ENCODE measurements around the gene AP4S1.

DNA sequence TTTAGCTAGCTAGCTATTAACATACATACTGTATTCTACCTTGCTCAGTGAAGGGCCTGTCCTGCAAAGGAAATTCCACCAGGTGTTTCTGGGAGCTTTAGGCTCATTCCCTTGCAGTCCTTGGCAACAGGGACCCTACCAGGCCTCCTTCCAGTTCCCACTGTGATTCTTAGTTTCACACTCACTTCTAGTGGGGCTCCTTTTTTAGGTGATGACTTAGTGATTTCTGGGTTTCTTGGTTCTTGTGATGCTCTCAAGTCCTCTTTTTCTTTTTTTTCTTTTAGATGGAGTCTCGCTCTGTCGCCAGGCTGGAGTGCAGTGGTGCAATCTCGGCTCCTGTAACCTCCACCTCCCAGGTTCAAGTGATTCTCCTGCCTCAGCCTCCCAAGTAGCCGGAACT is 11.1 kb downstream of the AP4S1 start:
- TF ChIP-seq, protein P1, sequence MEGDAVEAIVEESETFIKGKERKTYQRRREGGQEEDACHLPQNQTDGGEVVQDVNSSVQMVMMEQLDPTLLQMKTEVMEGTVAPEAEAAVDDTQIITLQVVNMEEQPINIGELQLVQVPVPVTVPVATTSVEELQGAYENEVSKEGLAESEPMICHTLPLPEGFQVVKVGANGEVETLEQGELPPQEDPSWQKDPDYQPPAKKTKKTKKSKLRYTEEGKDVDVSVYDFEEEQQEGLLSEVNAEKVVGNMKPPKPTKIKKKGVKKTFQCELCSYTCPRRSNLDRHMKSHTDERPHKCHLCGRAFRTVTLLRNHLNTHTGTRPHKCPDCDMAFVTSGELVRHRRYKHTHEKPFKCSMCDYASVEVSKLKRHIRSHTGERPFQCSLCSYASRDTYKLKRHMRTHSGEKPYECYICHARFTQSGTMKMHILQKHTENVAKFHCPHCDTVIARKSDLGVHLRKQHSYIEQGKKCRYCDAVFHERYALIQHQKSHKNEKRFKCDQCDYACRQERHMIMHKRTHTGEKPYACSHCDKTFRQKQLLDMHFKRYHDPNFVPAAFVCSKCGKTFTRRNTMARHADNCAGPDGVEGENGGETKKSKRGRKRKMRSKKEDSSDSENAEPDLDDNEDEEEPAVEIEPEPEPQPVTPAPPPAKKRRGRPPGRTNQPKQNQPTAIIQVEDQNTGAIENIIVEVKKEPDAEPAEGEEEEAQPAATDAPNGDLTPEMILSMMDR (IDR thresholded peaks at IDR 0.05) = no peak
- TF ChIP-seq POLR2A (IDR thresholded peaks at IDR 0.05) = no peak
